ENCODE measurements around the gene SLC8A1.

Gene SLC8A1

GRCh38 chr2:40155728-40156127 is 296.2 kb downstream of the SLC8A1 start:
- DNase-seq (ENCODE audit: low read depth): no peak

GRCh38 chr2:40150266-40150665 is 301.6 kb downstream of the SLC8A1 start:
- DNase-seq (ENCODE audit: low read depth): no peak

GRCh38 chr2:40148334-40148733 is 303.6 kb downstream of the SLC8A1 start:
- no peak for DNase-seq (ENCODE audit: low read depth)

- DNase-seq (ENCODE audit: low read depth): no peak
Measured at GRCh38 chr2:40147360-40147759, 304.5 kb downstream of the SLC8A1 start.

- DNase-seq (ENCODE audit: low read depth): no peak
Measured at GRCh38 chr2:40144022-40144421, 307.9 kb downstream of the SLC8A1 start.

DNA sequence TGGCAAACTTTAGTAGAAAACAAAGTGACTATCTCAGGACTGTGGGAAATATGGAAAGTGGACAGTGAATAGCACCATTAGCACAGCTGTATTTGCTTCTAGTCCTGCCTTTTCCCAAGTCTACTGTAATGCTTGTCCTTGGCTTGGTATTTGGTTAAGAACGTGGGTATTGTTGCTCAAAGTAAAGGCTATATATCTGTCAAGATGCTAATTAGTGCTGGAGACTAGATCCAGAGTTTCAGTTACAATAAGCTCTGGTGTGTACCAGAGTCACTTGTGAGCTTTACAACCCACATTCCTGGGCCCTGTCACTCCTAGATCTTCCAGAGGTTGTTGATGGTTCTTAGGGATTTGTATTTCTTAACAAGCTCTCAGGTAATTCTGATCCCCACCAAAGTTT is 313.6 kb downstream of the SLC8A1 start:
- DNase-seq (ENCODE audit: low read depth): no peak

GRCh38 chr2:40131081-40131704 is 320.7 kb downstream of the SLC8A1 start:
- DNase-seq (ENCODE audit: low read depth): no peak

GRCh38 chr2:40130251-40130994 is 321.5 kb downstream of the SLC8A1 start:
- DNase-seq (ENCODE audit: low read depth): no peak

GRCh38 chr2:40129725-40130124 is 322.2 kb downstream of the SLC8A1 start:
- DNase-seq (ENCODE audit: low read depth): no peak

DNA sequence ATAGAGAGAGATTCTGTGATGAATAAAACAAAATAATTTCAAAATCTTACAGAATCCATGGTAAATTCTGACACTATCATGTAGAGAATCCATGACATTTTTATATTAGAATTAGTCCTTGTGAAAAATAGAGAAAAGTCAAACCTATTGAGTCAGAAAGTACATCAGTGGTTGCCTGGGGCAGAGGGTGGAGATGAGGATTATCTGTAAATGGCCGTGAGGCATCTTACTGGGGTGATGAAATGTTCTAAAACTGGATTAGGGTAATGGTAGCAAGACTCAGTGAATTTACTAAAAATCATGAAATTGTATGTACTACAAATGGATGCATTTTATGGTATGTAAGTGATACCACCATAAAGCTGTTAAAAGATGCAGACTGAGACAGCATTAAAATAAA is 323.1 kb downstream of the SLC8A1 start:
- DNase-seq (ENCODE audit: low read depth): no peak

DNA sequence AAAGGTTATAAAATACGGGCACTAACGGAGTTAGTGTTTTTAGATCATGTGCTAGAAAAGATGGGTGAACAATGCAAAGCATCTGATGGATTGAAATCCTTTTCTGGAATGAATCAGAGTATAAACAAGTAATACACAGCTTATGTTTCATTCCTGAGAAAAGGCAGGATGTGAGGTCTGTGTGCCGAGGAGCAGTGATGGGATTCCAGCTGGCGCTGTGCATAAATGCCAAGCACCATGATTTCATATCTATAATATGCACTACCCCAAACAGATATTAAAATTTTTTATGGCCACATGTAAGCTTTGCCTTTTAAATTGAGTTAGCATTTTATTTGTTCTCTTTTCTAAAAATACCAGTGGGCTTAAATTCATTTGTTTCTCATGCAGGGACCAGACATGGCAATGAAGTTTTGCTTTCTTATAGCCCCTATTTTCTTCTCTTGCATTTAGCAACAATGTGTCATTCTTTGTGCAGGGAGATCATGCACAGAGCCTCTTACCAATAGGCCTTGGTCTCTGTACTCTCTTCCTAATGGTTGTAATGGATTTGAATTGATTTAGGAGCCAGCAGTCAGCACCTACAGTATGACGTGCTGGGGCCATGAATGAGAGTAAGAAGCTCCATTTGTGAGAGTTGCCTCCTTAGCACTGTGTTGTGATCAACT is 323.9 kb downstream of the SLC8A1 start:
- DNase-seq (ENCODE audit: low read depth): no peak

GRCh38 chr2:40127146-40127545 is 324.7 kb downstream of the SLC8A1 start:
- no peak for DNase-seq (ENCODE audit: low read depth)

- no peak for DNase-seq (ENCODE audit: low read depth)
Measured at GRCh38 chr2:40126006-40126405, 325.9 kb downstream of the SLC8A1 start.

GRCh38 chr2:40123746-40124145 is 328.1 kb downstream of the SLC8A1 start:
- DNase-seq (ENCODE audit: low read depth): no peak

DNA sequence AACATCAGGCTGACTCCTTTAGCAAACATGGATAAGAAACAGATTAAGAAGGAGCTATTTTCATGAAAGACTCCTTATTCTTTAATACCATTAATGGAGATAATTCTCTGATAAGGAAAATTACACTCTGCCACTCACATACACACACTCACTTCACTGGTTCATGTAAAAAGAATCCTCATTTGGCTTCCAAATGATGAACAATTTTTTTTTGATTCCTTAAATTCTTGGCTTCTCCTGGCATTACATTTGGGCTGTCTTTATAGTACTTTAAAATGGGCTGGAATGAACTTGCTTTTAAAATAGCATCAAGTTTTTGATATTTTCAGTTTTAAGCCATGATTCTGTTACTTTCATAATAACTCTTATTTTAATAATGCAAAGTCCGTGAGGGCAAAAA is 328.6 kb downstream of the SLC8A1 start:
- DNase-seq (ENCODE audit: low read depth): no peak

DNA sequence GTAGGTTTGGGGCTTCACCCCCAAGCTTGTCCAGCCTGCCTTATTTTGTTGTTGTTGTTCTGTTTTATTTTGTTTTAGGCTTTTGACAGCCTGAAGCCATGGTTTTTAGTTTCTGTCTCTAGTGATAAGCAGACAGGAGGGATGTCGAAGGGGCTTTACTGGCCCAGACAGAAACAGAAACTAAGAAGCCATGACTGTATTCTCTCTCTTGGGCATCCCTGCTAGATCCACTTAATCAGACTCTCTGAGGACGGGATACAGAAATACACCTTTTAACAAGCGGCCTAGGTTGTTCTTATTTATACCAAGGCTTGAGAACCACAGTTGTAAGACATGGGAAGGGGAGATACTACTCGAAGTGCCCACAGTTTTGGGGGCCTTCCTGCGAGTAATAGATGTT is 330.9 kb downstream of the SLC8A1 start:
- no peak for DNase-seq (ENCODE audit: low read depth)

DNA sequence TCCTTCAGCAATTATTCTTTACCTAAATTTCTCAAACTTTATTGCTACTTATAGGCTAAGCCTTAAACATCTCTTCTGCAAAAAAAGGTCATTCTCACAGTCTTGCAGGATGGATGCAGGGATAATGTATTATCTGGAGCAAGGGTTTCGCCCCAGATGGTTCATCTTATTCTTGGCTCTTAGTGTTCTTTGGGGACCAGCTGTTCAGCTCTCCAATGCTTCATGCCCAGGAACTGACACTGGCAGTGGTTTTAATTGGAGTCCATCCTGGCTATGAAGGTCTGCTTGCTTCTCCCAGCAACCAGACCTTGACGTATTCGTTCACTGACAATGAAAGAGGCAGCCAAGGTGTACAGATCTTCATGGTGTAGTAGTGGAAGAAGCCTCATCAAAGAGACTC is 331.9 kb downstream of the SLC8A1 start:
- no peak for DNase-seq (ENCODE audit: low read depth)

GRCh38 chr2:40118622-40119021 is 333.3 kb downstream of the SLC8A1 start:
- no peak for DNase-seq (ENCODE audit: low read depth)

DNA sequence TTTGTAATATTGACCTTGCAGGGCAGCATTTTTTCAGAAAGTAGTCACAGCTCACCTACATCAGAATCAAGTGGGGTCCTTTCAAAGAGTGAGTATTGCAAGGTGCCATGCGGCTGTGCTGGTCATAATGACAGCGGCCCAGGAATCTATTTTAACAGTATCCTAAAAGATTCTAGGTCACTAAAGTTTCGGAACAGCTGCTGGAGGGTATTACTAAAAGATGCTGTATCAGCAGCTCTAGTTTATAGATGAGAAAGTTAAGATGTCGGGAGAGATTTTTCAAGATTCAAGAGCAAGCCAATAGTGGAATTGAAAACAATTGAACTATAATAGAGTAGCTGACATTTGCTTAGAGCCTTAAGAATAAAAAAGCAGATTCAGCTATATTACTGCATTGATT is 336.0 kb downstream of the SLC8A1 start:
- no peak for DNase-seq (ENCODE audit: low read depth)

GRCh38 chr2:40115348-40115747 is 336.5 kb downstream of the SLC8A1 start:
- DNase-seq (ENCODE audit: low read depth): no peak

DNA sequence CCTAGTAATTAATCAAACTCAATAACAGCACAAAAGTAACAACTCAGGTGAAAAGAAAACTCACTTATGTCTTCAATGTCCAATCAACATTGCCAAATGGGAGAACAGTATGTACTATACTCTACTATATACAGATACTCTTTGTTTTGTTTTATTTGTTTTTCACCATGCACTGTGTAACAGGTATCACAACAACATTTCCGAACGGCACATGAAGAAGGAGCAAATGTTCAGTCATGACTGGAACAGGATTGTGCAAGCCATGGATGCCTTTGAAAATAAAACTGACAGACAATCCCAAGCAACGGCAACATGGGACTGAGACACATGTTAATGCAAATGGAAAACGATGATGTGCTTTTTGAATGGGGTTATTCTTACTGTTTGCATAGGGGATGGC is 337.9 kb downstream of the SLC8A1 start:
- no peak for DNase-seq (ENCODE audit: low read depth)

GRCh38 chr2:40113272-40113968 is 338.5 kb downstream of the SLC8A1 start:
- no peak for DNase-seq (ENCODE audit: low read depth)

DNA sequence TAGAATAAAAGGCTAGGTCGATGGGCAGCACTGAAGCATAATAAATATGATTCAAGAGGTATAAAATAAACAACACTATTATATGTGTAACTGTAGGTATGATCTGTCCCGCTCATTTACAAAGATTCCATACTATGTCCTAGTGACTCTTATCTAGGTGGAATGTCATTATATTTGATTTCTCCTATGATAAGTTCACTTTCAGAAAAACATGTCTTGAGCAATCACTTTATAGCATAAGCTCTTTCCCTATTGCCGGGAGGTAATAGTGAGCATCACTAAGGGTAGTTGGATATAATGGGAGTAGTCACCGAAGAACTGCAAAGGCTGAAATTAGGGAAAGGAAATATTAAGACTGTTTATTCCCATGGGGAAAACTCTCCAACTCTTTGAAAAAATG is 342.5 kb downstream of the SLC8A1 start:
- DNase-seq (ENCODE audit: low read depth): no peak
